ENCODE measurements around the gene COMMD7.
"Not testable (repeated sequence)": the region's sequence is repeated elsewhere in the genome, so short reads cannot be mapped to it uniquely, and the experiment has no call there.

COMMD7 gene

DNA sequence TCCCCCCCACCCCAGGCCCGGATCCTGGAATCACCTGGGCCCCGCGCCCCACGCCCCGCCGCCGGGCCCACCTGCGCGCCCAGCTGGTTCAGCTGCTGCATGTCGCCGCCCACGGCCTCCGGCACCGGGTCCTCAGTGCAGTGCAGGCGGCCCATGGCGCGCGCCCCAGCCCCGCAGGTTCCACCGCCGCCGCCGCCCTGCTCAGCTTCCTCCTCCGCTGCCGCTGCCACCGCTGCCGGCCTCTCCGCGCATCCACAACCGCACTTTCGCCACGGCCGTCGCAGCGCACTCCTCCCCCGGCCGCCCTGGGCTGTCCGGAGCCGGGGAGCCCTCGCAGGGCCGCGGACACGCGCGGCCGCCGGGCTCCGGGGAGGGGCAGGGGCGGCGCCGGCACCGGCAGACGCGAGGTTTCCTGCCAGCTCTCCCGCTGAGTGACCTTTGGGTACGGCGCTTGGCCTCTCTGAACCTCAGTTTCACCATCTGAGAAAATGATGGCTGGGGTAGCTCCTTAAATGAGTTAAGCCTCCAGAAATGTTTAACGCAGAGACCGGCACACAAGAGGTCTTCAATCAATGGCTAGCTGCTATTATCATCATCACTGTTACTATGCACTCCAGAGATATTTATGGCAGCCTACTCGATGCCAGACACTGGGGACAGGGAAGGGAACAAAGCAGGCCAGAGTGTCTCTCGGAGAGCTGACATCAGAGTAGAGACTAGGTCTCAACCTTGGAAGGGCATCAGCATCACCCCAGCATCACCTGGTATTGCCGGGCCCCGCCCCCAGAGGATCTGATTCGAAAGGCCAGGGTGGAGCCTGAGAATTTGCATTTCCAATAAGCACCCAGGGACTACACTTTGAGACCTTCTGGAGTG is at the start of gene COMMD7:
TSS of gene COMMD7 (minus strand) at position 231 of the 876 bp plus-strand sequence. CDS start at position 155, 76 bp downstream.
- peak; percentile 60 for DNase-seq

DNA sequence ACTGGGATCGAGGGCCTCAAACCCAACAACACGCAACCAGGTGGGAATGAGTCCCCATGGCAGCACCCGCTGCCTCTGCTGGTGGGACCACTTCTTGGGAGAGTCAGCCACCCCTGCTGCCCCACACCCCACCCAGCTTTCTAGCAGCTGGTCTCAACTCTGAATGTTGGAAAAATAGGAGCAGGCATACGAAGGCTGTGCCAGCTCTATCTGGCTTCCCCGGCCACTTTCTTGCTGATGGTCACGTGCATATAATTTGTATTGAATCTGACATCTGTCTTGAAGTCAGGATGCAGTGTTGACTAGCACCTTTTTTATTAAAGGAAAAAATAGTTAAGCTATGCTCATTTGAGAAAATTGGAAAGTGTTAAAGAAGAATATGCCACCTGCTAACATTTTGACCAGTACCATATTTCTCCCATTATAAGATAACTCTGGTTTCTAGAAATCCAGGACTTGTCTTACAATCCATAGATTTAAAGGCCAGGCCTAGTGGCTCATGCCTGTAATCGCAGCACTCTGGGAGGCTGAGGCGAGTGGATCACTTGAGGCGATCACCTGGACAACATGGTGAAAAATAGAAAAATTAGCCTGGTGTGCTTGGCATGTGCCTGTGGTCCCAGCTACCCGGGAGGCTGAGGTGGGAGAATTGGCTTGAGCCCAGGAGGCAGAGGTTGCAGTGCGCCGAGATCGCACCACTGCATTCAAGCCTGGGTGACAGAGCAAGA is 49.6 kb upstream of the COMMD7 start:
- no peak for DNase-seq

DNA sequence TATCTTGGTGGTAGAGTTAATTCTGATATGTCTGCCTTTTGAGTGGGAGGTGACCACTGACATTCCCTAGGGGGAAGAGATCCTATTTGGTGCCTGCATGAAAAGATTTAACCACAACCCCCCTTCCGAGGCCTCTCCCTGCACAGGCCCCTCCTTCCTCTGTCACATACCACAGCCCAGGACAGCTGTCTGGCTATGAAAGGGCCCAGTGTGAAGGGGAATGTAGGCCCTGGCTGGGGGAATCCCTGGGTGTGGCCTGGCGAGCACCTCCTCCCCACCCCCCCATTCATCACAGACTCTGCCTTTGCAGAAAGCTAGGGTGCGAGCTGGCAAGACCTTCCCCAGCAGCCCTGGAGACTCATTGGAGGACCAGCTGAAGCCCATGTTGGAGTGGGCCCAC is 49.0 kb upstream of the COMMD7 start:
- DNase-seq: no peak

DNA sequence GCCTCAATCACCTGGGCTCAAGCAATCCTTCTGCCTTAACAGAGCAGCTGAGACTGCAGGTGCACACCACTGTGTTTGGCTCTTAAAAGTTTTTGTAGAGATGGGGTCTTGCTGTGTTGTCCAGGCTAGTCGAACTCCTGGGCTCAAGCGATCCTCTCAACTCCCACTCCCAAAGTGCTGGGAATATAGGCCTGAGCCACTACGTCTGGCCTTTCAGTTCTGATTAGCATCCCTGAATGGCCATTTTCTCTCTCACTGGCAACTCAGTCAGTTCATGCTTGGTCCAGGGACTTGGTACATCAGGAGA is 47.4 kb upstream of the COMMD7 start:
- no peak for DNase-seq

DNA sequence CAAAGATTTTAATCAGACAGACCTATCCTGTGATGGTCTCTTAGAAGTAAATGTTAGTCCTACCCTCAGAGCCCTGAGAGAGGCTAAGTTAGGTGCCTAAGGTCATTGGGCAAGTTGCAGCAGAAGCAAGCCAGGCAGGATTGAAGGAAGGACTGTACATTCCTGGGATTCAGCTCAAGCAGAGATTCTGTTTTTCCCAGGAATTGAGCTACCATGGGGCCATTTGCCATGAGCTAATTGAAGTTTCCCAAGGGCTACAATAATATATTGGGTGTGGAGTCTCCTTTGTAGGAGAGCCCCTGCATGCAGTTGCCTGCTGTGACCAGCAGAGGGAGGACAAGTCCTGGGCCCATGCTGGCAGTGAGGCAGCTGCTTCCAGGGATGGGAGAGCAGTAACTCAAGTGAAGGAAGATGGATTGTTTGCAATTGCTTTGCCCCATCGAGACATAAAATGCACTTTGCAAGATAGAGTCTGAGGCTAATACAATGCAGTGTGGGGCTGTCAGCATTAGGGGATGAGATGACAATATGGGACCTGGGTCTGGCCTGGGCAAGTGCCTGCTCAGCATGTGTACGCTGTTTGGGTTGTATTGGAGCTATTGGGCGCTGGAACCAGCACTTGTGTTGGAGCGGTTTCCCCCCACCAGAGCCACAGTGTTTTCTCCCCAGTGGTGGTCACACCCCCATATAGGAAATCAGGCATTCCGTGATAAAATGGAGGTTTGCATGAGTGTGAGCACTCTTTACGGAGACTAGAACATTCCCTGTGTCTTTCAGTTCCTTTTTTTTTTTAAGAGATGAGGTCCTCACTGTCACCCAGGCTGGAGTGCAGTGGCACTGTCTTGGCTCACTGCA is 46.9 kb upstream of the COMMD7 start:
- peak; percentile 51 for DNase-seq

DNA sequence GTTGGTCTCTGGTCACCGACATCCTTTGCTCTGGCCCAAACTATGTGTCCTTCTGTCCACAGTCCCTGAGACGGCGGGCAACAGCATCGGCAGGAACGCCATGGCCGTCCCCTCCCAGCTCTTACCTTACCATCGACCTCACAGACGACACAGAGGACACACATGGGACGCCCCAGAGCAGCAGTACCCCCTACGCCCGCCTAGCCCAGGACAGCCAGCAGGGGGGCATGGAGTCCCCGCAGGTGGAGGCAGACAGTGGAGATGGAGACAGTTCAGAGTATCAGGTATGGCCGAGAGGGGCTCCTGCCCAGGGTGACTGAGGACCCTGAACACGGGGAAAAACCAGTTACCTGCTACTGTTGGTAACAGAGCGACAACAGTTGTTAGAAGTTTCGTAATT is 43.9 kb upstream of the COMMD7 start:
- no peak for DNase-seq

DNA sequence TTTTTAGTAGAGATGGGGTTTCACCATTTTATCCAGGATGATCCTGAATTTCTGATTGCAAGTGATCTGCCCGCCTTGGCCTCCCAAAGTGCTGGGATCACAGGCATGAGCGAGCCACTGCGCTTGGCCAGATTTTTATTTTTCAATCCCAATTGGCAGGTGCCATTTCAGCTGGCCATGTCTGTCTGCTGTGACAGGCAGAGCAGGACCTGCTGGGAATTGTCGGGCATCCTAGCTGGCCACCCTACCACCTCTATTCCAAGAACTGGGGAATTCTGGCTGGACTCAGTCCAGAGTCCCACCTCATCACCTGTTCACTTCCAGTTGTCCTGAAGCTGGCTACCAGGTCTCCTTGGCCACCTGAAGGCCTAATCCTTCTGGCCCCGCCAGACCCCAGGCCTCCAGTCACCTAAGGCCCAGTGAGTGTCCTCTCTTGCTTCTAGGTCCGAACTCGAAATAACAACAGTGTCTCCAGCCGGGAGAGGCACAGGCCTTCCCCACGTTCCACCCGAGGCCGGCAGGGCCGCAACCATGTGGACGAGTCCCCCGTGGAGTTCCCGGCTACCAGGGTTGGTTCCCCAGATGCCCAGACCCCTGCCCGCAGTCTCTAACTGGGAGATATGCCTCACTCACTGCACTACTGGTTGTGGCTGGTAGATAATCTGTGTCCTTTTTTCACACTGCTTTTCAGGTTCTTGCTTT is 42.9 kb upstream of the COMMD7 start:
- no peak for DNase-seq

DNA sequence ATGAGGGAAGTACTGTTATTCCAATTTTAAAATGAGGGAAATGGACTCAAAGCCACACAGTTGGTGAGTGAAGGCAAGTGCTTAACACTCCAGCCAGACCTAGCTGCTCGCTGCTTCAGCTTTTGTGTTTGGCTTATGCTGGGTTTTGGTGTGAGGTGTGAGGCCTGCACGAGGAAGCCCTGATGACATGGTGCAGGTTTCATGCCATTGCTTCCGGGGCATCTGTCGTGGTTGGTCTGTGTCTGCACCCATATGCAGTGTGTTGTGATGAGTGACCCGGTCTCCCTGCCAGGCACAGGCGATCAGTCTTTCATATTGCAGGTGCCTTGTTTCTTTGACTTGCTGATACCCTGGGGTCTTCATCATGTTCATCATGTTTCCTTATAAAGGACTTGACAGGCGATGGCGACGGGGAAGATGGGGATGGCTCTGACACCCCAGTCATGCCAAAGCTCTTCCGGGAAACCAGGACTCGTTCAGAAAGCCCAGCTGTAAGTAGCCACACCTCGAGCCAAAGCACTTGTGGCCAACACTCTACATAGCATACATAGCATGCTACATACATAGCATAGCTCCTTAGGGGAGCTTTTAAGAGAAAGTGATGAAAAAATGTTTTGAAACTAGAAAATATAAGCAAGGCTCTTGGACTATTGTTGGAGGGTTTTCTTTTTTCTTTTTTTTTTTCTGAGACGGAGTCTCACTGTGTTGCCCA is 41.3 kb upstream of the COMMD7 start:
- no peak for DNase-seq

DNA sequence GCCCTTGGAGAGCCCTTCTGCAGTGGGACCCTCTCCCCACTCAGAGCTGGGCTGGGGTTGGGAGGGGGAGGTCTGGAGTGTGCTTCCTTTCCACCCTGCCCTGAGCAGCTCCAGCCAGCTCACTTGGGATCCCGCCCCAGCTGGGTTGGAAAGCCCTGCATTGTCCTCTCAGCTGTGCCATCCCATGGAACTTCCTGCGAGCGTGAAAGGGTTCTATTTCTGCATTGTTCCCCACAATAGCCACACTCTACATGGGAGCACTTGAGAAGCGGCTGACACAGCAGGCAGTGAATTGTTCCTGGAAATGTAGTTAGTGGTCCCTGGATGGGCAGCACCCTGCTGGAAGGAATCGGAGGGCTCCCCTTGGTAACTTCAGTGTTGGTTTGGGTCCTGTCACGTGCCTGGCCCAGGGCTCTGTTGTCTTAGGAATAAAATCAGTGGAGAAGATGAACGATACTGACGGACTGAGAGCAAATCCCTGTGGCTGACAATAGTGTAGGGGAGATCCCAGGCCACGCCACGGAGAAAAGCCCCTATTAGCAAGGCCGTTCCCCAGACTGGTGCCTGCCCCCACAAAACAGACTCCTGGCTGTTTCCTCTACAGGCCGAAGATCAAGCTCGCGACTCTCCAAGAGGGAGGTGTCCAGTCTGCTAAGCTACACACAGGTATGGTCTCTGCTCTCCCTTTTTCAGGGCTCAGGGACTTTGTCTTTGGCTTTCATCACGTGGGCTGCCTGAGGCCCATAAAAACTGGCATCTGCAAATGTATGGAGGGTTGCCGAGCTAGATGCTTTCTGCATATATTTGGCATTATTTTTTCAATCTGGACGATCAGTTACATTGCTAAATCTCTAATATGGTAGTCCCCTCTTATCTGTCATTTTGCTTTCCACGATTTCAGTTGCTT is 37.7 kb upstream of the COMMD7 start:
- DNase-seq: no peak

DNA sequence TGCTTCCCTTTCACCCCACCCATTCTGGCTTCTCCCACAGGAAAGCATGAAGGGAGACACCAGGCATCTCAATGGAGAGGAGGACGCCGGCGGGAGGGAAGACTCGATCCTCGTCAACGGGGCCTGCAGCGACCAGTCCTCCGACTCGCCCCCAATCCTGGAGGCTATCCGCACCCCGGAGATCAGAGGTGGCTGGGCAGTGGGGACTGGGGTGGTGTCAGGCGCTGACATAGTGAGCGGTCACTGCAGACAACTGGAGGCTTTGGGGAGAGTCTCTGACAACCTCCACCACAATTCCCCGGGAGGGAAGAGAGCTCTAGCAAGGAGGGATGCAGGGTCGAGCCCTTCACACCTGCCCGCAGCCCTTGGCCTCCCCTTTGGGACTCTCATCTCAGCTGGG is 37.0 kb upstream of the COMMD7 start:
- no peak for DNase-seq

DNA sequence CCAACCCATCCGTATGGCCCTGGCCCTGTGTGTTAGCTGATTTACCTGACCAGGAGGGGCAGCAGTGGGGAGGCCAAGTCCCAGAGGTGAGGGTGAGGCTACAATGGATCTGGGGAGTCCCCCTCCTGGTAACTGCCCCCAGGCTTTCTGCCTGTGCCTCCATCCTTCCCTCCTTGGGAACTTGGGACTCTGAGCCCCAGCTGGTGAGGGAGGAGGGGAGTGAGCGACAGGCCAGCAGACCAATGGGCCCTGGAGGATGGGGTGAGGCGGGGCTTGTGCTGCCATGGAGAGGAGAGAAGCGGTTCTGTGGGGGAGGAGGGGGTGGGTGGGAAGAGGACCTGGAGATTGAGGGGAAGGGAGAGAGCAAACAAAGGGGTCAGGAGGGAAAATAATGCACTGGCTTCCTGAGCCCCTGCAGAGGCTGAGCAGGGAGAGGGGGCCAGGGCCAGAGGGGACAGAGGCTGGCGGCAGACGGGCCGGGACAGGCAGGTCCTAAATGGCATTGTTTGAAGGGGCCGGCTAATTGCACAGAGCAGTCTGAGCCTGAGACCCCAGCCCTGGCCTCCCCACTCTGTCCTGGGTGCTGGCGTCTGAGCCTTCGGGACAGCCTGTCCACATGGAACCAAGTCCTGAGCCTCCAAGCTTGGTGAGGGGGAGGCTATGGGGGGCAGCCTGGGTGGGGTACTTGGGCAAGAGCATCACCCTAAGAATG is 36.4 kb upstream of the COMMD7 start:
- no peak for DNase-seq

DNA sequence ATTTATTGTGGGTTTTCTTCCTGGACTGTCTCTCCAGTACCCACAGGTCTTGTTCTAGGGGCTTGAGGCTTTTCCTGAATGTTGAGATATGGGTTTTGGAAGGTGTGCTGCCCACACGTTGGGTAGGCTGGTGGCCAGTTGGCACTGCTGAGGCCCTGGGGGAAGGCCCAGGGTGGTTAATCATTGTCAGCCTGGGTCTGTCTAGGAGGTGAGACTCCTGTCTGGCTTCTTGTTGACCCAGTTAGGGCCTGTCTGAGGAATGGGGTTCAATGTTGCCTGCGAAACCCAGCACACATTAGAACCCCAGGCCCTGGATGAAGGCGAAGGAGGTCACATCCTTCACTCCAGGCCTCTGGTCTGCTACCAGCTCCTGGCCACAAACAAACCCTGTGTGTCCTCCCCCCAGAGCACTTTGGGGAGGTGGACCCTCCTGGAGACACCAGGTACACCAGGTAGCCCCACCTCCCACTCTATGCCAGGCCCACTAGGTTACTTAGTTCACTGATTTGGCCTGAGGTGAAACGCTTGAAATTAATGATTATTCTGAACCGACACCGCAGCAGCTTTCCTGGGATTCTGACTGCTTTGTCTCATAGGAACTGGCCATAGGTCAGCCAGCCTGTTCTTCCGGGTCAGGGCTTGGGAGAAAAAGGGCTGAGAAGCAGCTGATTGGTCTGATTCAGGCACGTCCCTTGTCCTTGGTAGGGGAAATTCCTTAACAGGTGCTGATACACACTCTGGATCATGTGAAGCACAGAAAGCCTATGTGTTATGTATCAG is 34.1 kb upstream of the COMMD7 start:
- DNase-seq: no peak

DNA sequence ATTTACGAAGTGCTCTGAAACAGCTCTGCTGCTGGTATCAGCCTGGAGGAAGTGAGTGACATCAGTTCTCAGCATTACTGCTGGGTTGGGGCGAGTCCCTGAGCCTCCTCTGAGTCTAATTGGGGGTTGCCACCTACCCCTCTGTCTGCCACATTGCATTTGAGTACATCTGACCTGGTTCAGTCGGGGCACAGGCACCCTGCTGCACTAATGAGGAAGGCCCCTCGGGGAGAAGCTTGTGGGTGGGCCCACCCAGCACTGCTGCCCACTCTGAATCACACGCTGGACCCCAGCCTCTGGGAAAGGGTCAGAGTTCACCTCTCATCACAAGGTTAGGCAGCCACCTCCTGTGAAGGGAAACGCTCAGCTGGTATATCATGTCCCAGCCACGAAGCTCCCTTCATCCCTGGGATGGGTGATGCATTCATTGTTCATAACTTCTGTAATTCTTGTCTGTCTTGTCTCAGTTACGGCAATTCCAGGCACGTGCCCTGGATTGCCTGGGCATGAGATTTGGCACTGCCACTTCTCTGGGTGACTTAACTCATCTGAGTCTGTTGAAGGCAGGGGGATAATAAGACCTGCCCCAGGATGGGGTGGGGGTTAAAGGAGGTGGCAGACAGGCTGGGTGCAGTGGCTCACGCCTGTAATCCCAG is 32.2 kb upstream of the COMMD7 start:
- DNase-seq: no peak

DNA sequence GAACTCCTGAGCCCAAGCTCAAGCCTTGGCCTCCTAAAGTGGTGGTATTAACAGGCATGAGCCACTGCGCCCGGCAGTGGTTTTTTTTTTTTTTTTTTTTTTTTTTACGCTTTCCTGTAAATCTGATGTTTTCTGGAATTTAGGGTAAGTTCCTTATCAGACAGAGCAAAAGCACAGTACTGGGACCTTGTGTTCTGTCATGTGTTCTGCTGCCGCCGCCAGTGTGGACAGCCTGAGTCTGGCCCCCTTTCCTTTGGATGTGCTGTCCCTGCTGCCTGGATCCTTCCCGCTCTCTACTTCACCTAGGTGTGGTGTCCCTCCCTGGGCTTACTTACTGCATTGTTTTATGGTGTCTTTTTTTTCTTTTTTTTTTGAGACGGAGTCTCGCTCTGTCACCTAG is 30.6 kb upstream of the COMMD7 start:
- DNase-seq: no peak

DNA sequence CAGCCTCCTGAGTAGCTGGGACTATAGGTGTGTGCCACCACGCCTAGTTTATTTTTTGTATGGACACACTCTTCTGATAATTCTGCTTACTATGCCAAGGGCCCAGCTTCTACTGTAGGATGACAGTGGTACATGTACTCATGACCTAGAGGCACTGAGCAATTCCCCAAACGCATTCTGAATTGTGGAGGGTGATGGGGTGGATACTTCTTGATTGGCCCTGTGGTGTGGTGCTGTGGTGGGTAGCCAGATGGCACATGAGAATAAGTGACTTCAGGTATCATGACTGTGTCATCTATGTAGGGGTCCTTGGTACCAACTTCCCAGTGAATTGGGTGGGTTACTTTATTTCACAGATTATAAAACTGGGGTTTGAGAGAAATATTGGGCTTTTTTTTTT is 30.0 kb upstream of the COMMD7 start:
- no peak for DNase-seq

DNA sequence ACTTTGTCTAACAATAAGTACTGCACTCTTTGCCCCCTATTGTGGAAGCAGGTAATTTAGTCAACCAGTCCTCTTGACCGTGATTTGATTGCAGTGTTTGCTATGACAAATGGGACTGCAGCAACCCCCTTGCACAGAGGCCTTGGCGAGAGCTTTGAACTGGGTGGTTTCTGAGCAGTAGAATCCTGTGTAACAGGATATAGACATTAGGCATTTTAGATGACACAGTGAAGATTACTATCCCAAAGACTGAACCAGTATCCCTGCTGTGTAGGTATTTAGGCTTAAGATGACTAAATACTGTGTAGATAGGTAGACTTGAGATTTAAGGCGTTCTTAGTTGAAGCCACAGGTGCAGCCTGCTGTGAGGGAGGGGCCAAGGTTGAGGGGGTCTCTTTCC is 28.8 kb upstream of the COMMD7 start:
- DNase-seq: no peak

DNA sequence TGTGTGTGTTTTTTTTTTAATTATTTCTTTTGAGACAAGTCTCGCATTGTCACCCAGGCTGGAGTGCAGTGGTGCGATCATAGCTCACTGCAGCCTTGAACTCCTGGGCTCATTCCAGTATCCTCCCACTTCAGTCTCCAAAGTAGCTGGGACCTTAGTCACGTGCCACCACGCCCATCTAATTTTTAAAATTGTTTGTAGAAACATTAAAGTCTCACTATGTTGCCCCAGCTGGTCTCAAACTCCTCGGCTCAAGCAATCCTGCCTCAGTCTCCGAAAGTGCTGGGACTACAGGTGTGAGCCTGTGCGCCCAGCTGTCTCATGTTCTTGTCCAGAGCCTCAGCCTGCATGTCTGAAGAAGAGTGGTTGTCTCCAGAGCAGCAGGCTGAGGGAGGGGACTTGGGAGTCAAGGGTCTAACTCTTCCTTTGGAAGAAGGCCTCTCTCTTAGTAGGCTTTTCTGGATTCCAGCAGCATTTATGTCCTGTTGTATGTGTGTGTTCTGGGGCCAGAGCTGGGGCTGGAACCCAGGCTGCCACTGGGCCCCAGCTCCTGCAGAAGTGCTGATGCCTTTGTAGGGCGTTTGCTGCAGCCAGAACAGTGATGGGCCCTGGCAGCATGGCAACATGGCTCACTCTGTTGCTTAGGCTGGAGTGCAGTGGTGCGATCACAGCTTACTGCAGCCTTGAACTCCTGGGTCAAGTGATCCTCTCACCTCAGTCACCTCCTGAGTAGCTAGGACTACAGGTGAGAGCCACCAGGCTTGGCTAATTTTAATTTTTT is 24.3 kb upstream of the COMMD7 start:
- DNase-seq: no peak

DNA sequence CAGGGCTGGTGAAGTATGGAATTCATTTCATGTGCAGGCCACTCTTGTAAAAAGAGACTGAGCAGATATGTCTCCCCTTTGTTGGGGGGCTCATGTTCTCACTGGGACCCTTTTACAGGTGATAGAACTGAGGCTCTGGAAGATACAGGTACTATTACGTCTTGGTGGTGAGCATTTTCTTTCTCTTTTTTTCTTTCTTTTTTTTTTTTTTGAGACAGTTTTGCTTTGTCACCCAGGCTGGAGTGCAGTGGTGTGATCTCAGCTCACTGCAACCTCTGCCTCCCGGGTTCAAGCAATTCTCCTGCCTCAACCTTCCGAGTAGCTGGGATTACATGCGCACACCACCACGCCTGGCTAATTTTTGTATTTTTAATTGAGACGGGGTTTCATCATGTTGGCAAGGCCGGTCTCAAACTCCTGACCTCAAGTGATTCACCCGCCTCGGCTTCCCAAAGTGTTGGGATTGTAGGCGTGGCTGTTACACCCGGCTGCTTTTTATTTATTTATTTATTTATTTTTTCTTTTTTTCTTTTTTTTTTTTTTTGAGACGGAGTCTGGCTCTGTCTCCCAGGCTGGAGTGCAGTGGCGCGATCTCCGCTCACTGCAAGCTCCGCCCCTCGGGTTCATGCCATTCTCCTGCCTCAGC is 22.1 kb upstream of the COMMD7 start:
- DNase-seq: not testable (repeated sequence)

Data from activated effector memory CD4-positive, alpha-beta T cell treated with Interleukin-2 at 50 U/mL for 16 hours (primary cell).